Immature natural killer cell (primary cell): Measurements from ENCODE around the gene IL16. TPM values are rescaled to one million over a fixed set of nuclear protein-coding genes. Genes with fewer than 3 reads are reported as not detected.

Experiments
- DNase-seq, 3 donors: peaks; one replicate each; pipeline ENCODE4 v3.0.0; 2022; ENCODE audit warnings: mixed read lengths in 1 of 3
- H3K27ac Mint-ChIP-seq, 6 donors: one replicate each; pipeline ENCODE4 v1.8.0; 2020; ENCODE audit warnings: mixed read lengths in 6 of 6, mild to moderate bottlenecking in 5 of 6, inconsistent platforms in 4 of 6, moderate library complexity in 3 of 6
- H3K27me3 Mint-ChIP-seq, 3 donors: one replicate each; pipeline ENCODE4 v1.8.0; 2020 to 2021; ENCODE audit warnings: low read depth in 3 of 3, mild to moderate bottlenecking in 3 of 3, mixed read lengths in 3 of 3, moderate library complexity in 3 of 3, inconsistent platforms in 1 of 3
- H3K36me3 Mint-ChIP-seq, 3 donors: one replicate each; pipeline ENCODE4 v1.8.0; 2020; ENCODE audit warnings: mixed read lengths in 3 of 3, inconsistent platforms in 2 of 3, mild to moderate bottlenecking in 2 of 3
- H3K4me1 Mint-ChIP-seq, 2 donors: one replicate each; pipeline ENCODE4 v1.8.0; 2020; ENCODE audit warnings: inconsistent platforms in 2 of 2, mild to moderate bottlenecking in 2 of 2, mixed read lengths in 2 of 2, moderate library complexity in 1 of 2
- H3K4me3 Mint-ChIP-seq, 5 donors: one replicate each; pipeline ENCODE4 v1.8.0; 2020; ENCODE audit warnings: mild to moderate bottlenecking in 5 of 5, mixed read lengths in 5 of 5, inconsistent platforms in 3 of 5, moderate library complexity in 3 of 5
- H3K9me3 Mint-ChIP-seq, 6 donors: one replicate each; pipeline ENCODE4 v1.8.0; 2020; ENCODE audit warnings: mild to moderate bottlenecking in 6 of 6, mixed read lengths in 6 of 6, inconsistent platforms in 4 of 6, moderate library complexity in 3 of 6
- polyA plus RNA-seq, 3 donors: library from polyadenylated mRNA; unstranded; fragments of 300-500 nt; fragmentation: Illumina TruSeq; gene quantifications; one replicate each; pipeline ENCODE4 v1.2.3, GENCODE V29; 2021

The IL16 gene
- polyA plus RNA-seq, 3 donors from 2014 or later: 147 to 301 (median 155) TPM

DNA sequence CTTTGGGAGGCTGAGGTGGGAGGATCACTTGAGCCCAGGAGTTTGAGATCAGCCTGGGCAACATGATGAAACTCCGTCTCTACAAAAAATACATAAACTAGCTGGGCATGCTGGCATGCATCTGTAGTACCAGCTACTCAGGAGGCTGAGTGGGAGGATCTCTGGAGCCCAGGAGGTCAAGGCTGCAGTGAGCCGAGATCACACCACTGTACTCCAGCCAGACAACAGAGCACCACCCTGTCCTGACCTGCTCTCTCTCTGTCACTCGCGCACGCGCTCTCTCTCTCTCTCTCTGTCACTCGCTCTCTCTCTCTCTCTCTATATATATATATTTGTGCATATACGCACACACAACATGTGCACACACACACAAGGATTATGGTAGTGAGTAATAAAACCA, 61.8 kb downstream of the IL16 start:
- Mint-ChIP-seq H3K4me3 (no peak overlapping the region), H3K36me3 (no peaks in the 10 kb centered on the region), H3K27me3 (peaks cover 0 to 2% (median 2%) of the 10 kb centered on the region in 3 donors), H3K27ac (no peak overlapping the region), H3K4me1 (no peaks in the 10 kb centered on the region), H3K9me3 (no peaks in the 10 kb centered on the region)
- no peak for DNase-seq

DNA sequence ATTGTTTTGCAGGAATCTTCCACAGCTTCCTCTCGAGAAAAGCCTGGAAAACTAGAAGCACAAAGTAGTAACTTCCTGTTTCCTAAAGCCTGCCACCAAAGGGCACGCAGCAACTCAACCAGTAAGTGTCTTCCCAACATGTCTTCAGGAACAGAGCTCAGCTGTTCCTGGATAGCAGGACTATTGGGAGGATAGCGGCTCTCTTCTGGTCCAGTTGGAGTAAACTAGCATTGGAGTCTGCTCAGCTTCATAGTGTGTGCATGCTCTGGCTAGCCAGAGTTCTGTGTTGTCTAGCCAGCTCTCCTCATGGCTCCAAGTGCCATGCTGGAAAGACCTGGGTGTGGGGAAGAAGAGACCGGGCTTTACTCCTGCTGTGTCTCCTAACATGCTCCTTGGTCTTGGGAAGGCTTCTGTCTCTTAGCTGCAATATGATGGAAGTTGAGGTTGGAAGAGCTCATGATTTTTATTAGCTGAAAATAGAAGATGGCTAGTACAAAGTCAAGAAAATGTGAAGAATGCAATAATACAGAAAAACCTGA, 63.1 kb downstream of the IL16 start:
- Mint-ChIP-seq H3K9me3 (no peaks in the 10 kb centered on the region), H3K36me3 (no peaks in the 10 kb centered on the region), H3K27me3 (peaks cover 0 to 3% (median 2%) of the 10 kb centered on the region in 3 donors), H3K4me3 (no peak overlapping the region), H3K27ac (no peak overlapping the region), H3K4me1 (no peaks in the 10 kb centered on the region)
- DNase-seq: no peak

DNA sequence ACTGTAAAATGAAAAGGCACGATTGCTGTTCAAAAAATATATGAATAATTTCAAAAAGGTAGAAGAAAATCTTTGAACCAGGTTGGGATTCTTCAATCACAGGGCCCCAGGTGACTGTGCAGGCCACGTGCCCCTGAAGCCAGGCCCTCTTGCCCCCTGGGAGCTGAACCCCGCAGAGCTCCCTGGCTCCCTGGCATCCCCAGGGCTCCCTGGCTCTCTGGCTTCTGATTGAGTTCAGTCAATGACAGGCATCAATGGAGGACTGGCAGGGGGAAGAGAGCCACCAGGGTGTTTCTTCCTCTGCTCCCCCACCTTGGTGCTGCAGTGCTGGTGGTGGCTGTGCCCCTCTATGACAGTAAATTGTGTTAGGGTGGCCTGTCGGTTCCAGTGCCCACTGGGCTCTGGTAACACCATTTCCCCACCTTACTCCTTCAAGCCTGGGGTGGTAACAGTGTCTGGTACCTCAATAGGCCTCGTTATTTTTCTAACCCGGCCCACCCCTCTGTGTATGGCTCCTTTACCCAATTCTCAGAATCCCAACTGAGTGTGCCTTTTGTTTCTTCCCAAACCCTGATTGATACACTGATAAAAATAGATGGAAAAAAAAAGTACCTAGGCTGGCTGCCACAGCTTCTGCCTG, 64.6 kb downstream of the IL16 start:
- no peak overlapping the region for H3K27ac Mint-ChIP-seq
- H3K9me3 Mint-ChIP-seq: no peaks in the 10 kb centered on the region
- peaks cover 2 to 7% (median 4%) of the 10 kb centered on the region in 3 donors for H3K27me3 Mint-ChIP-seq
- H3K4me1 Mint-ChIP-seq: peaks cover 13 to 14% of the 10 kb centered on the region in 2 donors
- DNase-seq: no peak
- H3K4me3 Mint-ChIP-seq: no peak overlapping the region
- no peaks in the 10 kb centered on the region for H3K36me3 Mint-ChIP-seq

DNA sequence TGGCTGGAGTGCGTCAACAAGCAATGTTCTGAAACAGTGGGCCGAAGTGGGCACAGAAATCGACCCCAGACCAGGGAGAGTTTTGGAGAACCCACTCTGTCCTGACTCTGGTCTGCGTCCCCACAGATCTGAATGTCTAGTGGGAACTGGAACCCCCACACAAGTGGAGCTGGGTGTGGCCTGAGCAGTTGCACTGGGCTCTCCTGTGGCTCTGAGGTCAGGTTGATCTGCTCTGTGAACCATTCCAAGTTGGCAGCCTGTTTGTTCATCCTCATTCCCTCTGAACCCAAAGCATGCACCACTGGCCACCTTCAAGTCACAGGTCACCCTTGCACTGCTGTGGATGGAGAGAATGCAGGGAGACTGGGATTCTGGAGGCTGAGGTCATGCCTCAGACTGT, 66.8 kb downstream of the IL16 start:
- Mint-ChIP-seq H3K4me1 (peaks cover 16 to 19% of the 10 kb centered on the region in 2 donors), H3K27ac (no peak overlapping the region), H3K27me3 (peaks cover 4 to 11% (median 5%) of the 10 kb centered on the region in 3 donors), H3K9me3 (no peaks in the 10 kb centered on the region), H3K4me3 (no peak overlapping the region), H3K36me3 (no peaks in the 10 kb centered on the region)
- no peak for DNase-seq

DNA sequence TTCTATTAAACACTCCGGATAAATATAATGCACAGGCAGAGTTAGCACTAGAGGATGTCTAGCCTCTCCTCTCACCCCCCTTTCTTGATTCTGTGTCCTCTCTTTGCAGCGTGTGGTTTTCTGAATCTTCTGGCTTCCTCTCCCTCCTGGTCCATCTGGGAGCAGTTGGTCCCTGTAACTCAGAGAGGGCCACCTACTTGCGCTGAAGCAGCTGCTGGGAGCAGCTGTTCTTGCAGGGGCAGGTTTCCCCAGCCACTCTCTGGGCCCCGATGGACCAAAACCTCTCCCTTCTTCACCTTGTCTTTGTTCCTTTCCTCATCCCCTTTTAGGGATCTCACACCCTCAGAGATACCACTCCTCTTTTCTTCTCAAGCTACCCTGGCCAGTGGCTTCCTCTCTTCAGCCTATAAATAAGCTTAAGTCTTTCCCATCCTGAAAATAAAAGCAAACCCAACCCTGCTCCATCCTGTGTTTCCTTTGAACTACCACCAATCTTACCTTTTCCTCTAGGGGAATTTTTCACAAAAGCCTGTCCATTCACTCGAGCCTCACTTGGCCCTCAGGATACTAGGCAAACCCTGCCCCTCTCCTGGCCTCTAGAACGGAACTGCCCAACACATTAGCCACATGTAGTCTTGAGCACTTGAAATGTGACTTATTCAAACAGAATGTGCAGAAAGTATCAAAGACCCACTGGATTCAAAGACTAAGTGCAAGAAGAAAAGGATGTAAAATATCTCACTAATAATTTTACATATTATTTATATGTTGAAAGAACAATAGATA, 67.6 kb downstream of the IL16 start:
- no peak for DNase-seq
- H3K27ac Mint-ChIP-seq: no peak overlapping the region
- H3K9me3 Mint-ChIP-seq: no peaks in the 10 kb centered on the region
- H3K4me3 Mint-ChIP-seq: no peak overlapping the region
- H3K27me3 Mint-ChIP-seq: peaks cover 5 to 10% (median 6%) of the 10 kb centered on the region in 3 donors
- peaks cover 16 to 19% of the 10 kb centered on the region in 2 donors for H3K4me1 Mint-ChIP-seq
- H3K36me3 Mint-ChIP-seq: no peaks in the 10 kb centered on the region

DNA sequence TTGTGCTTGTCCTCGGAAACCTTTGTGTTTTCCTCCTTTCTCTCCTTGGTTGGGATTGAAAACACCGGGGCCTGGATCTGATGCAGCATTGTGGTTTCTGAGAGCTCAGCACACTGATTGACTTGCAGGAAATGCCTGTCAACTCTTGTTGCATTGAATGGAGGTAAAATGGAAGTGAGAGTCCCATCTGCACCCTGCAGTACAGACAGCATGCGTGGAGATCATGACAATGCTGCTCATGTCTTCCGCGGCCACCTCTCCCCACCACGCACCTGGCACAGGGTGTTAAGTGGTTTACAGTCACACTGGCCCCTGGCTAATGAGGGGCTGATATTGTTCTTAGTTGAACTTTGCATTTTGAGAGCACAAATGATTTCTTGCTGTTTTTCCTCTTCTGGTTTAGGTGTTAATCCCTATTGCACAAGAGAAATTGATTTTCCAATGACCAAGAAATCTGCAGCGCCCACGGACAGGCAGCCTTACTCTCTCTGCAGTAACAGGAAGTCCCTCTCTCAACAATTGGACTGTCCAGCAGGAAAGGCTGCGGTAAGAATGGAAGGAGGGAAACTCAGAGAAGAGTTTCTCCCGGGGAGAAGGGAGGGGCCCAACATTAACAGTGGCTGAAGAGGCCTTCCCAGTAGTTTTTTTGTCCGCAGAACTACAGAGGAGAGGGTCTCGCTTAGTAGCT, 68.7 kb downstream of the IL16 start:
- Mint-ChIP-seq H3K9me3 (no peaks in the 10 kb centered on the region), H3K27ac (no peak overlapping the region), H3K4me1 (peaks cover 16 to 19% of the 10 kb centered on the region in 2 donors), H3K4me3 (peak overlapping the region; percentile 2 to 74 (median 44)), H3K27me3 (peaks cover 5 to 11% (median 5%) of the 10 kb centered on the region in 3 donors), H3K36me3 (no peaks in the 10 kb centered on the region)
- no peak for DNase-seq

DNA sequence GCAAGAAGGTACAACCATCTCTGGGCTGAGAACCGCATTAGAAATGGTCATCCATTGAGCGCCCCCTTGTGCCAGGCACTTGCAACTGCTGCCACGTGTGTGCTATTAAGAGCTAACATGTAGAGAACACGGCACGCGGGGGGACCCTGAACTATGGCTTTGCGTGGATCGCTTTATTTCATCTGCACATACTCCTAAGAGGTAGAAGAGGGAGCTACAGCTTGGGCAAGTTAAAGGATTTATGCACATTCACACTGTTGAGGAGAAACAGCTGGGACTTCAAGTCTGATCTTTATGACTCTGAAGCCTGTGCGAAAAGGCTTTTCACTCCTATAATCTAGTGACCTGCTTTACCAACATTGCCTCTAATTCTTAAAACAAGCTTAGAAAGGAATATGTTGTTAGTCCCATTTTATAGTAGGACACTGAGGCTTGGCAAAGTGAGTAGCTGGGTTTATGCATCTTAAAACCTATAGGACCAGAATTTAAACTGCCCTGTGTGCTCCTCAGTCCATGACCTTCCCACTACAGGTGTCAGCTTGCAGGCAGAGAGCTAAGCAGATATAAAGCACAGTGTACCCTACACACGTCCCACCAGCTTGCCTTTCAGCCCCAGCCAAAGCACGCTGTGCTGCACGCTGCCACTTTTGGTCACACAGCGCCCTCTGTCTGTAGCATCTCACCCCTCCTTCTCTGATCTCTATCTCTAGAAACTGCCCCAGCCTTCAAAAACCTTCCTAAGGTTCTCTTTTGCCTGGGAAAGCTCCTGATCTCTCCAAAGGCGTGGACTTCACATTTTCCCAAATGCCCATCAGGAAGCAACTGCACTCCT, 69.5 kb downstream of the IL16 start:
- Mint-ChIP-seq H3K4me3 (peak overlapping the region; percentile 44 to 74 (median 68)), H3K27me3 (peaks cover 5 to 11% (median 5%) of the 10 kb centered on the region in 3 donors), H3K36me3 (no peaks in the 10 kb centered on the region), H3K4me1 (peaks cover 16 to 19% of the 10 kb centered on the region in 2 donors), H3K9me3 (no peaks in the 10 kb centered on the region), H3K27ac (peak overlapping the region in 1 of 6 donors; percentile 38)
- DNase-seq: peak; percentile 69 to 73 (median 73)

DNA sequence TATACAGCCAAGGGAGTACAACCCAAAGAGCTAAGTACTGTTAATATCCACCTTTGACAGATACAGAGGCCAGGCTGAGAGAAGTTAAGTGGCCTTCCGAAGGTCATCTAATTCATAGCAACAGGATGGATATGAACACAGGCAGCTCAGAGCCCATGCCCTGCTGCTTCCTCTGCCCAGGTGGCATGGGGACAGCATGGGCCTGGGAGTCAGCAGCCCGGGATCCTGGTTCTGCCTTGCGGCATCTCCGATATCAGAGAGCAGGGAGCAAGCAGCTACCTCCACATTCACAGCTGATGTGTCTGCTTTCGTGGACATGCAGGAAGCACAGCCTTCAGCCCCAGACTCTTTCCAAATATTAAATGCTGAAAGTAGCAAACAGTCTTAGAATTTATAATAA, 71.7 kb downstream of the IL16 start:
- Mint-ChIP-seq H3K27me3 (peaks cover 5 to 11% (median 7%) of the 10 kb centered on the region in 3 donors), H3K36me3 (no peaks in the 10 kb centered on the region), H3K27ac (no peak overlapping the region), H3K4me1 (peaks cover 16 to 19% of the 10 kb centered on the region in 2 donors), H3K9me3 (no peaks in the 10 kb centered on the region), H3K4me3 (no peak overlapping the region)
- no peak for DNase-seq

DNA sequence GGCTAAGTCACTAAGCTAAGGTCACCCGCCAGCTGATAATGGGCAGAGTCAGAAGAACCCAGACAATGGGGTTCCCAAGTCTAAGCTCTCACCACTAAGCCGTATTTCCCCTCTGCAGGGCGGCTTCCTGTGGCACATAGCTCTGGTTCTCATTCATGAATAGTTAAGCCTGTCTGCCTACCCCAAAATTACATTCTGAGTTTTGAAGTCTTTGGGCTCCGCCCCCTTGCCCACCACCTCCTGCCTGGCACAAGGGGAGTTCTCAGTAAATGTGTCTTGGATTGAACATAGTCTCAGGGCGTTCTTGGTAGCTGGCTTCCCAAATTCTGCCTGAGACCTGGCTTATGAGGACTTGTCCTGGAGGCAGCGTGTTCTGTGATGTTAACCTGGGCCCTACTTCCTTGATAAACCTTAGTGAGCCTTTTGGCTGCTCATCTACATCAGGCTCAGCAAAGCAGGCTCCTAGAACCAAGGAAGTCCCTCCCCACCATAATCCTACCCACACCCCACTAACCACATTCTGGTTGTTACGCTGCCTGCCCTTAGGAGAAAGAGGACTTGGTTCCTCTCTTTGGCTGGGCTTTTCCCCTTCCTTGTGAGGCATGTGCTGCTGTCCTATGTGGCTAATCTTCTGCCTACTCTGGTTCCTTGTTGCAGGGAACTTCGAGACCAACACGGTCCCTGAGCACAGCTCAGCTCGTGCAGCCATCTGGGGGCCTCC, 72.4 kb downstream of the IL16 start:
- Mint-ChIP-seq H3K27ac (no peak overlapping the region), H3K4me3 (no peak overlapping the region), H3K9me3 (no peaks in the 10 kb centered on the region), H3K27me3 (peaks cover 5 to 11% (median 7%) of the 10 kb centered on the region in 3 donors), H3K4me1 (peaks cover 16 to 19% of the 10 kb centered on the region in 2 donors), H3K36me3 (no peaks in the 10 kb centered on the region)
- no peak for DNase-seq

DNA sequence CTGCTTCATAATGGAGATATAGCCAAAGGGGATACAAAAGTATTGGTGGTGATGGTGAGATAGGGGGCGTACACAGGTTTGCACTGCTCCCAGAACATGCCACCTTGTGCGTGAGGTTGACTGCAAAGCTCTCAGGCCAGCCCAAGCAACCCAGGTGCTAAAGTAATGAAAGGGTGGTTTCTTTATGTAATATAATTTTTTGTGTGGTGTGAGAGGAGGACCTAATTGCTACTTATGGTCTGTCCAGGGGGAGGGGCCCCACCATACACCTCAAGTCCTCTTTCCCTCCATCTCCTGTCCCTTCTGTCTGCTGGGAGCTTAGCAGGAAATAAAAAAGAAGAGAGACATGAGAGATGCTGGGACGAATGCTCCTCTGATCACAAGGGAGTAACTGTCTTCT, 73.5 kb downstream of the IL16 start:
- Mint-ChIP-seq H3K36me3 (no peaks in the 10 kb centered on the region), H3K4me1 (peaks cover 20 to 22% of the 10 kb centered on the region in 2 donors), H3K9me3 (no peaks in the 10 kb centered on the region), H3K27ac (no peak overlapping the region), H3K27me3 (peaks cover 4 to 7% (median 5%) of the 10 kb centered on the region in 3 donors), H3K4me3 (no peak overlapping the region)
- DNase-seq: no peak

DNA sequence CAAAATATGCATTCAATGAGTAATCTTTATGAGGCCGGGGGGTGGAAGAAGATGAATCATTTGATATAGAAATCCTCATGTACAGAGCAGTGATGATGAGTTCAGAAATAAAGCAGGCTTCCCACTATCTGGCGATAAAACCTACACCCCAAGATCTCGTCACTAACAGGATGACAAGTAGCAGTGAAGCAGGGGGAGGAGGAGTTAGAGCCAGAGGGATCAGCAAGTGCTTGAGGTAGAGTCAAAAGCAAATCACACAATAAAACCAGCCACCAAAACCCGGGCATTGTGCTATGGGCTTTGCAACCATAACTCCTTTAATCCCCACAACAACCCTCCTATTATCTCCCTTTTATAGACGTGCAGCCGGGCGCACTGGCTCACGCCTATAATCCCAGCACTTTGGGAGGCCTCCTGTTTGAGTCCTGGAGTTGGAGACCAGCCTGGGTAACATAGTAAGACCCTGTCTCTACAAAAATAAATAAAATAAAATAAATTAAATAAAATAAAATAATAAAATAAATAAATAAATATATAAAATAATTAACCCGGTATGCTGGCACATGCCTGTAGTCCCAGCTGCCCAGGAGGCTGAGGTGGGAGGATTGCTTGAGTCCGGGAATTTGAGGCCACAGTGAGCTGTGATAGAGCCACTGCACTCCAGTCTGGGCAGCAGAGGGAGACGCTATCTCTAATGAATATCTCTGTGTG, 74.3 kb downstream of the IL16 start:
- Mint-ChIP-seq H3K4me3 (no peak overlapping the region), H3K27me3 (peaks cover 4 to 6% (median 4%) of the 10 kb centered on the region in 3 donors), H3K4me1 (peaks cover 19 to 22% of the 10 kb centered on the region in 2 donors), H3K9me3 (no peaks in the 10 kb centered on the region), H3K36me3 (no peaks in the 10 kb centered on the region), H3K27ac (no peak overlapping the region)
- no peak for DNase-seq
